HAP-1 (cell line): ENCODE data around the gene RNGTT.

Experiments
- DNase-seq, 2 experiments: peaks; one replicate each; pipeline ENCODE4 v3.0.0-alpha.2; 2016 to 2020; ENCODE audit warnings: low spot score in 2 of 2
- H3K27me3 ChIP-seq: fragments of 250-450 bp; sonication (Bioruptor Pico); 2 replicates; pipeline ENCODE4 v1.5.1; 2020; ENCODE audit warnings: low read depth, mild to moderate bottlenecking, moderate library complexity
- H3K36me3 ChIP-seq: fragments of 250-450 bp; sonication (Bioruptor Pico); replicated peaks from 2 replicates; pipeline ENCODE4 v1.5.1; 2020; ENCODE audit warnings: mild to moderate bottlenecking
- H3K4me1 ChIP-seq: fragments of 250-450 bp; sonication (Bioruptor Pico); 2 replicates; pipeline ENCODE4 v1.5.1; 2020; ENCODE audit warnings: mild to moderate bottlenecking
- H3K4me3 ChIP-seq: fragments of 250-450 bp; sonication (Bioruptor Pico); 2 replicates; pipeline ENCODE4 v1.5.1; 2020; ENCODE audit warnings: mild to moderate bottlenecking, moderate library complexity
- H3K9me3 ChIP-seq: fragments of 250-450 bp; sonication (Bioruptor Pico); 2 replicates; pipeline ENCODE4 v1.5.1; 2020; ENCODE audit warnings: mild to moderate bottlenecking, moderate library complexity
- in situ Hi-C: fragments of 300-500 bp; cut with MboI; formaldehyde crosslinking; loops from 3 replicates; pipeline ENCODE4 v1.14.3; 2020; ENCODE audit warnings: low sequenced_read_pairs, inconsistent platforms, mixed read lengths

The RNGTT gene

DNA sequence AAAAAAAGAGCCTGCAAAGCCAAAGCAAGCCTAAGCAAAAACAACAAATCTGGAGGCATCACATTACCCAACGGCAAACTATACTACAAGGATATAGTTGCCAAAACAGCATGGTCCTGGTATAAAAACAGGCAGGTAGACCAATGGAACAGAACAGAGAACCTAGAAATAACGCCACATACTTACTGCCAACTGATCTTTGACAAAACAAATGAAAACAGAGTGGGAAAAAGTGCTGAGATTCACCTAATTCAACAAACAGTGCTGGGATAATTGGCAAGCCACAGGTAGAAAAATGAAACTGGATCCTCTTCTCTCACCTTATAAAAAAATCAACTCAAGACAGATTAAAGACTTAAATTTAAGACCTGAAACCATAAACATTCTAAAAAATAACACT lies 291.8 kb downstream of the RNGTT start:
- no peaks in the 10 kb centered on the region for H3K27me3 ChIP-seq
- no peak for DNase-seq
- no peak overlapping the region for H3K4me3 ChIP-seq
- H3K36me3 ChIP-seq = no peaks in the 10 kb centered on the region; the same call in 1 of the 2 replicates
- in situ Hi-C loops = no loop called here
- no peaks in the 10 kb centered on the region for H3K4me1 ChIP-seq
- peaks cover 12% of the 10 kb centered on the region for H3K9me3 ChIP-seq

DNA sequence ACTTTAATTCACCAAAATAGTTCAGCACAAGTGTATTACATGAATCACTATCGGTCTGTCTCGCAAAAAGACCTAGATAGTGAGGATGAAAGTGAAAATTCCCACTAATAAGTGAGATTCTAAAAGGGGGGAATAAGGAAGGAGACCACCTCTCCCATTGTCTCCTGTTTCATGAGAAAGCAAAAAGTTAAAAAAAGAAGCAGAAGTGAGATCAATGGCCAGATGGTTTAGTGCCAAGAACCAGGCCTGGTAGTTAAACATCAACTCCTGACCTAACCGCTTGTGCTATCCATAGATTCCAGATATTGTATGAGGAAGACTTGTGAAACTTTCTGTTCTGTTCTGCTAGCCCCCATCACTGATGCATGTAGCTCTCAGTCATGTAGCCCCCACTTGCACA lies 293.0 kb downstream of the RNGTT start:
- no peak for DNase-seq
- Histone ChIP-seq H3K4me1 (no peaks in the 10 kb centered on the region), H3K36me3 (no peaks in the 10 kb centered on the region; the same call in 1 of the 2 replicates), H3K4me3 (no peak overlapping the region), H3K9me3 (peaks cover 12% of the 10 kb centered on the region), H3K27me3 (no peaks in the 10 kb centered on the region)
- in situ Hi-C loops = no loop called here

DNA sequence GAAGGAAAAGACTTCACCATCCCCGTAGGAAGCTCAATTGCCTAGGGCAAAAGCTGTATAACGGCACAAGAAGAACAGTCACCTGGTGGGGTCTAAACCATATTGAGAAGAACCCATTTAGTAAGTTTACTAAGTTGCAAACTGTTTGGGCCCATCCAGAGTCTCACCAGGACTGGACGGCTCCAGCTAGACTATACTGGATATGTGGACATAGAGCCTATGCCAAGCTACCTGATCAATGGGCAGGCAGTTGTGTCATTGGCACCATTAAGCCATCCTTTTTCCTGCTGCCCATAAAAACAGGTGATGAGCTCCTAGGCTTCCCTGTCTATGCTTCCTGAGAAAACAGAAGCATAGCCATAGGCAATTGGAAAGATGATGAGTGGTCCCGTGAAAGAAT lies 293.9 kb downstream of the RNGTT start:
- in situ Hi-C loops = no loop called here
- H3K36me3 ChIP-seq = no peaks in the 10 kb centered on the region; the same call in 1 of the 2 replicates
- H3K4me3 ChIP-seq = no peak overlapping the region
- peaks cover 12% of the 10 kb centered on the region for H3K9me3 ChIP-seq
- no peak for DNase-seq
- no peaks in the 10 kb centered on the region for H3K4me1 ChIP-seq
- no peaks in the 10 kb centered on the region for H3K27me3 ChIP-seq

DNA sequence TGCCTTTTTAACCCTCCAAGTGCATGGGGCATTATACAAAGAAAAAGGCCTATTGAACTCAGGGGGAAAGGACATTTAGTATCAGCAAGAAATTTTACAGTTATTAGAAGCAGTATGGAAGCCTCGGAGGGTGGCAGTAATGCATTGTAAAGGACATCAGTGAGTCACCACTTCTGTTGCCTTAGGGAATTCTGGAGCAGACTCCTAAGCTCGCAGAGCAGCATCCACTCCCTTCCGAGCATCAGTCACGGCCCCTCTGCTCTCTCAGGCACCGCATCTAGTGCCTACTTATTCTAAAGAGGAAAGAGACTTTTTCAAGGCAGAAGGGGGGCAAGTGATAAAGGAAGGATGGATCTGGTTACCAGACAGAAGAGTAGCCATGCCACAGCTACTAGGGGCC lies 296.5 kb downstream of the RNGTT start:
- no peak for DNase-seq
- no peaks in the 10 kb centered on the region; the same call in 1 of the 2 replicates for H3K36me3 ChIP-seq
- peaks cover 12% of the 10 kb centered on the region for H3K9me3 ChIP-seq
- no peaks in the 10 kb centered on the region for H3K27me3 ChIP-seq
- no peak overlapping the region for H3K4me3 ChIP-seq
- no peaks in the 10 kb centered on the region for H3K4me1 ChIP-seq
- in situ Hi-C loops = no loop called here

DNA sequence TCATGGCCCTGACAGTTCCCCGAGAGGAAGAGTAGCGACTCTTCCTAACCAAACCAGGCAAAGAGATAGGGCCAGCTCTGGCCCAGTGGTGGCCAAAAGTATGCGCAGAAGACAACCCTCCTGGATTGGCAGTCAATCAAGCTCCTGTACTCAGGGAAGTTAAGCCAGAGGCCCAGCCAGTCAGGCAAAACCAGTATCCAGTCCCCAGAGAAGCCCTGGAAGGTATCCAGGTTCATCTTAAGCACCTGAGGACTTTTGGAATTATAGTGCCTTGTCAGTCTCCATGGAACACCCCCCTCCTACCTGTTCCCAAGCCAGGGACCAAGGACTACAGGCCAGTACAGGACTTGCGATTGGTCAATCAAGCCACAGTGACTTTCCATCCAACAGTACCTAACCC lies 298.3 kb downstream of the RNGTT start:
- DNase-seq = no peak
- Histone ChIP-seq H3K4me3 (no peak overlapping the region), H3K4me1 (no peaks in the 10 kb centered on the region), H3K9me3 (peaks cover 4% of the 10 kb centered on the region), H3K36me3 (no peaks in the 10 kb centered on the region), H3K27me3 (no peaks in the 10 kb centered on the region)
- in situ Hi-C loops = no loop called here

DNA sequence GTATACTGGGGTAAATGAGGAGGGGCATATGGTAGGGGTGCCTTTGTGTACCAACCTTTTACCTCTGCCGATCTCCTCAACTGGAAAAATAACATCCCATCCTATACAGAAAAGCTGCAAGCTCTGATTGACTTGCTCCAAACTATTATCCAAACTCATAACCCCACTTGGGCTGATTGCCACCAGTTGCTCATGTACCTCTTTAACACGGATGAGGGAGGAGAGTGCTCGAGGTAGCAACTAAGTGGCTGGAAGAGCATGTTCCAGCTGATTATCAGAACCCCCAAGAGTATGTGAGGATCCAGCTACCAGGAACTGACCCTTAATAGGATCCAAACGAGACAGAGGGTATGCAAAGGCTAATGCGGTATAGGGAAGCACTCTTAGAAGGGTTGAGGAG lies 299.6 kb downstream of the RNGTT start:
- in situ Hi-C loops = no loop called here
- Histone ChIP-seq H3K36me3 (no peaks in the 10 kb centered on the region), H3K9me3 (peaks cover 4% of the 10 kb centered on the region; the same call in 1 of the 2 replicates), H3K4me3 (no peak overlapping the region), H3K4me1 (no peaks in the 10 kb centered on the region), H3K27me3 (no peaks in the 10 kb centered on the region)
- no peak for DNase-seq

DNA sequence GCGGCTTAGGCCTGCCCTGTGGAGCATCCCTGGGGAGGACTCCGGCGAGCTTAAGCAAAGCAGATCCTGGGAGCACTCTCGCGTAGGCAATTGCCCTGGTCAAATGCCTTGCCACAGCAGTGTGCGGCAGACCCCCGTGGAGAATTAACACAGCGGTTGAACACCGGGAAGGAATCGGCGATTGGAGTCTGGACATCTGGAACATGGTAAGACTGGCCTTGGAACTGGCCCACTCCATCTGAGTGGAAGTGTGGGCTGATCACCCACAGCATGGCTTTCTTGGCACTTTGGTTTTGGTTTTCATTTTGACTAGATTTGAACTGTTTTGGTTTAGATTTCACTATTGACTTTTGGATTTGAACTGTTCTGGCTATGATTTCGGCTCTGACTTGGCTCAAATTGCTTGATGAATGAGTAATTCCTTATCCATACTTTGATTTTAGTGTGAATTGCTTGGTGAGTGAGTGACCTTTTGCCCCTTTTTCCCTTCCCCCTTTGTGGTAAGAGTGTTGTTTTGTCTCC lies 300.7 kb downstream of the RNGTT start:
- Histone ChIP-seq H3K36me3 (no peaks in the 10 kb centered on the region), H3K4me1 (no peaks in the 10 kb centered on the region), H3K9me3 (peaks cover 4% of the 10 kb centered on the region; the same call in 1 of the 2 replicates), H3K4me3 (no peak overlapping the region), H3K27me3 (no peaks in the 10 kb centered on the region)
- in situ Hi-C loops = no loop called here
- no peak for DNase-seq

DNA sequence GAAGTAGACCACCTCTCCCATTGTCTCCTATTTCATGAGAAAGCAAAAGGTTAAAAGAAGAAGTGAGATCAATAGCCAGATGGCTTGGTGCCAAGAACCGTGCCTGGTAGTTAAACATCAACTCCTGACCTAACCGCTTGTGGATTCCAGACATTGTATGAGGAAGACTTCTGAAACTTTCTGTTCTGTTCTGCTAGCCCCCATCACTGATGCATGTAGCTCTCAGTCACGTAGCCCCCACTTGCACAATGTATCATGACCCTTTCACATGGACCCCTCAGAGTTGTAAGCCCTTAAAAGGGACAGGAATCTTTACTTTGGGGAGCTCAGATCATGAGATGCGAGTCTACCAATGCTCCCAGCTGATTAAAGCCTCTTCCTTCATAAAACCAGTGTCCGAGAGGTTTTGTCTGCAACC lies 301.2 kb downstream of the RNGTT start:
- peaks cover 4% of the 10 kb centered on the region; the same call in 1 of the 2 replicates for H3K9me3 ChIP-seq
- H3K27me3 ChIP-seq = no peaks in the 10 kb centered on the region
- H3K4me3 ChIP-seq = no peak overlapping the region
- no peaks in the 10 kb centered on the region for H3K4me1 ChIP-seq
- DNase-seq = no peak
- in situ Hi-C loops = no loop called here
- H3K36me3 ChIP-seq = no peaks in the 10 kb centered on the region

DNA sequence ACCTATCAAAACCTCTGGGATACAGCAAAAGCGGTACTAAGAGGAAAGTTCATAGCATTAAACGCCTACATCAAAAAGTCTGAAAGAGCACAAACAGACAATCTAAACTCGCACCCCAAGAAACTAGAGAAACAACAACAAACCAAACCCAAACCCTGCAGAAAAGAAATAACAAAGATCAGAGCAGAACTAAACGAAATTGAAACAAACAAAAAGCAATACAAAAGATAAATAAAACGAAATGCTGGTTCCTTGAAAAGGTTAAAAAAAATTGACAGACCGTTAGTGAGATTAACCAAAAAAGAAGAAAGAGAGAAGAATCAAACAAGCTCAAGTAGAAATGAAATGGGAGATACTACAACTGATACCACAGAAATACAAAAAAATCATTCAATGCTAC lies 302.3 kb downstream of the RNGTT start:
- Histone ChIP-seq H3K36me3 (no peaks in the 10 kb centered on the region), H3K27me3 (no peaks in the 10 kb centered on the region), H3K4me3 (no peak overlapping the region), H3K9me3 (peaks cover 4% of the 10 kb centered on the region; the same call in 1 of the 2 replicates), H3K4me1 (no peaks in the 10 kb centered on the region)
- DNase-seq = no peak
- in situ Hi-C loops = no loop called here

DNA sequence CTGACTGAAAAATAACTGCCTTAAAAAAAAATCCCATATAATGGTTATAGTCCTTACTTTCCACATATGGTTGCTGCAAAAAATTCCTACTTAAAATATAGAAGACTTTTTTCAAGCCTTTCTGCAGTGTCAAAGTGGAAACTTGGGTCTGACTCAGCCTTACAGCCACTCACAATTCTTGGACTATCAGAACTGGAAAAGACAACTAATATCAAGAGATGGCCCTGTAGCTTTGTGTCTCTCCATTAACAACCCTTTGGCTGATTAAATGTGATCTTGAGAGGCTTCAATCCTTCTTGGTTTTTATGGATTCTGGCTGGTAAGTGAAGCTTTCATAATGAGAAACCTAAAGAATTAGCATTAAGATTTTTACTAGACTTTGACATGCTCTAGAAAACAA lies 307.8 kb downstream of the RNGTT start:
- in situ Hi-C loops = no loop called here
- no peak overlapping the region for H3K4me3 ChIP-seq
- H3K4me1 ChIP-seq = no peaks in the 10 kb centered on the region
- no peaks in the 10 kb centered on the region for H3K36me3 ChIP-seq
- no peaks in the 10 kb centered on the region for H3K27me3 ChIP-seq
- peaks cover 4% of the 10 kb centered on the region; the same call in 1 of the 2 replicates for H3K9me3 ChIP-seq
- no peak for DNase-seq

DNA sequence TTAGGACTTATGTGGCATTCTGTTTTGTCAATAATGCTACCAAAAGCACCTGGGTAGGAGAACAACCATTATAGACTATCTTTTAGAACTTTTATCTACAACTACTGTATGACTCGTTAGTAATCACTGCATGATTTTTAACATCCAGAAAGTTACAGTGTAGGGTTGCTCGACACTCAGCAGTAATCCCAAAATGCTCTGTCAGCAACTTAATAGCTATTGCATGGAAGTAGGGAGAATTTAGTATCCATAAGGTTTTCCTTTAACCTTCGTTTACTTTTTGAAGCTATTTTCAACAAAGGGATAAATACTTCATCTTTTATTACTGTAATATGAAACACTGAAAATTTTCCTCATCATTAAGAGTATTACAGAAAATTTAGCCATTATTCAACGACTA lies 309.5 kb downstream of the RNGTT start:
- Histone ChIP-seq H3K4me3 (no peak overlapping the region), H3K36me3 (no peaks in the 10 kb centered on the region), H3K27me3 (no peaks in the 10 kb centered on the region), H3K4me1 (no peaks in the 10 kb centered on the region), H3K9me3 (peaks cover 1% of the 10 kb centered on the region; the same call in 1 of the 2 replicates)
- DNase-seq = no peak
- in situ Hi-C loops = no loop called here

DNA sequence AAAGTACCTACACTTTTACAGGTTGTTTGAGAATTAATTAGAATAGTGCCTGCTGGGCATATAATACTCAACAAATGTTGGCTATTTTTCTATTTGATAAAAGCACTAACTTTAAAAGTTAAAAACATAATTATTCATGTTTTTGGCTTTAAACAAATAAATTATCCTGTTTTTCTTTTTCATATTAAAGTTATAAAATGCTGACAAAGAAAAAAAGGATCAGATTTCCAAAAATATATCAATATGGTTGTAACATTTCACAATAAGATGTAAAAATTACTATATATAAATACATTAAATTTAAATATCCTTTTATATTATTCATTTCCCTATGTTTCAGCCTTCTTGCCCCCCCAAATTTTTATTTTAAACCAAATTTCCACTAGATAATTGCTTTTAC lies 312.0 kb downstream of the RNGTT start:
- H3K4me3 ChIP-seq = no peak overlapping the region
- no peaks in the 10 kb centered on the region for H3K4me1 ChIP-seq
- in situ Hi-C loops = no loop called here
- no peaks in the 10 kb centered on the region for H3K36me3 ChIP-seq
- no peaks in the 10 kb centered on the region for H3K27me3 ChIP-seq
- no peaks in the 10 kb centered on the region for H3K9me3 ChIP-seq
- DNase-seq = no peak

DNA sequence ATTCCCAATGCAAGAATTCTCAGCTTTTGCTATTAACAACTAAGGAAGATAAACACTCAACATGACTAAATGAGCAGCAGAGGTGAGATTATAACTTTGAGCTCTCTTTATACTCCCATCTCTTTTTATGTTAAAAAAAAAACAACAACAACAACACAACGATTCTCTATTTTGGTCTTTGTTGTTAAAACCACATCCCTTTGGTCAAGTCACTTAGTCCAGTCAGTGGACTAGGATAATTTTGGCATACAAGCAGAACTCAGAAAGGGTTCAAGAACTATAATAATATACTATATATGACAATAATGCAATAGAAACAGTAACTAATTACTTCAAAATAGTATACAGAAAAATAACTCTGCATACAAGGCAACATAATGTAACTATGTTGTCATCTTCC lies 312.4 kb downstream of the RNGTT start:
- Histone ChIP-seq H3K27me3 (no peaks in the 10 kb centered on the region), H3K9me3 (no peaks in the 10 kb centered on the region), H3K4me3 (no peak overlapping the region), H3K4me1 (no peaks in the 10 kb centered on the region), H3K36me3 (no peaks in the 10 kb centered on the region)
- DNase-seq = no peak
- in situ Hi-C loops = no loop called here

DNA sequence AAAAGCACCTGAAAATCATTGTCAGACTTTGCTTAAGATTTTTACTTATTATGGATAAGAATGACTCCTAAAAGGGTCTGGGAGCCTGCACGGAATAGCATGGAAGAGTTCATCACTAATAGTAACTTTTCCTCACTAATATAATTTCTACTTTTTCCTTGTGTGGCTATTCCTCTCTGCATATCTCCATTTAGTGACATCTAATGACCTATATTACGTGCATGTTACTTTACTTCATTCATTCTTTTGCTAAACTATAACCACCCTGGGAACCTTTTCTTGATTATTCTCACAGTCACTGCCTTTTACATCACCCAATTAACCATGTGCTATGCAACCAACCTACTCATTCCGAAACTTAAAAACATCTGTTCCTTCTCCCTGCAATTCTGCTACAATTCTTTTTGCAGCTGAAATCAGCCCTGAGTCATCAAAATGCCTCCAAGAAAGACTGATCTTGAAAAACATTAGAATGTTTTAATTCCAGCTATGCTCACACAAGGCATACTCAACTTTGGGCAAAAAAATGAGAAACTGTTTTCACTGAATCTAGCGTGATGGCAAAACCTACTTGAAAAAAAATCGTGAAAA lies 313.3 kb downstream of the RNGTT start:
- no peak overlapping the region for H3K4me3 ChIP-seq
- in situ Hi-C loops = no loop called here
- H3K9me3 ChIP-seq = no peaks in the 10 kb centered on the region
- H3K36me3 ChIP-seq = no peaks in the 10 kb centered on the region
- no peak for DNase-seq
- no peaks in the 10 kb centered on the region for H3K4me1 ChIP-seq
- H3K27me3 ChIP-seq = no peaks in the 10 kb centered on the region
